Mucosa of stomach (tissue), 1 donor: Measurements from ENCODE around the gene PREPL.
"Not testable (repeated sequence)": the region's sequence is repeated elsewhere in the genome, so short reads cannot be mapped to it uniquely, and the experiment has no call there.

Experiments used
- H3K27me3 ChIP-seq: one replicate; pipeline ENCODE4 v1.7.0; 2013; ENCODE audit warnings: mild to moderate bottlenecking, low read length; ENCODE audit not compliant: control insufficient read depth, insufficient read depth
- H3K36me3 ChIP-seq: one replicate; pipeline ENCODE4 v1.7.0; 2013; ENCODE audit warnings: low read length; ENCODE audit not compliant: control insufficient read depth, insufficient read depth
- H3K4me1 ChIP-seq: one replicate; pipeline ENCODE4 v1.7.0; 2013; ENCODE audit warnings: mild to moderate bottlenecking, low read length; ENCODE audit not compliant: control insufficient read depth, insufficient read depth
- H3K4me3 ChIP-seq: one replicate; pipeline ENCODE4 v1.7.0; 2013; ENCODE audit warnings: low read length
- H3K9ac ChIP-seq: one replicate; pipeline ENCODE4 v1.7.0; 2013; ENCODE audit warnings: mild to moderate bottlenecking, low read length, moderate library complexity
- H3K9me3 ChIP-seq: one replicate; pipeline ENCODE4 v1.7.0; 2013; ENCODE audit warnings: mild to moderate bottlenecking, low read length, moderate library complexity; ENCODE audit not compliant: control insufficient read depth
- donor health status: Pancreatic carcinoma.

Gene PREPL

DNA sequence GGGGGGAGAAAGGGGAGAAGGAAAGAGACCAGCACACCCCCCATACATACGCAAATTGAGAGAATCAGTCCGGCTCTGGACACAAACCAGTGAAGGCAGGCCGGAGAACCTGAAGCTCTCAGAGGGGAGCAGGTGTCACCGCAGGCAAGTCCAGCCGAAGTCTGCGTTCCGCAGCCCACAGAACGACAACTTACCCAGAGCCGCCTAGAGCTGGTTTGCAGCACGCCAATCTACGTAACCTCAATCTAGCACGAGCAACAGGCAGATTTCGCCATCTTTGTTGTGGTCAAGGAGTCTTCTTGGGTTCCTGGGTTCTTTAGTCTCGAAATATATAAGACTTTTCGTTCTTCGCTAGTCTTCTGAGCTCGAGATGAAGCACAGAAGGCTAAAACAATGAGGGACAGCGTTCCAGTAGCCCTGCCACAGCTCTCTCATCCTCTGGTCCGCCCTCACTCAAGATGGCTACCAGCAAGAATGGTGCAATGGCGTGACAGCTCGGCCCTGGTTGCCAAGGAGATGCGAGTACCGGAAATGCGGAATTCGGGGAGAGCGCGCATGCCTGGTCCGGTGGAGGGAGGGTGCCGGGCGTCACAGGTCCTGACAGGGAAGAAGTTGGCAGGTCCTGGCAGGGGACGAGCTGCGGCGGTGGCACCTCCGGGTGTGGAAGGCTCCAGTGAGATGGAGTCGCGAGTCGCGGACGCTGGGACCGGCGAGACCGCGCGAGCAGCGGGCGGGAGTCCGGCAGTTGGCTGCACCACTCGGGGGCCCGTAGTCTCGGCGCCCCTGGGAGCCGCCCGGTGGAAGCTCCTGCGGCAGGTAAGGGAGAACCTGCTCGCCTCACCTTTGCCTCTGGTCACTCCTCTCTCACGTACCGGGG lies at the start of gene PREPL, which contains the start of gene CAMKMT:
Gene PREPL (minus strand): TSS at position 165 of the 877 bp plus-strand sequence. CDS start 15,152 bp downstream, outside the sequence.
Gene CAMKMT (plus strand): TSS at position 618 of the 877 bp plus-strand sequence.
- Histone ChIP-seq H3K4me1 (peaks cover 12% of the 10 kb centered on the region), H3K9ac (peak within 1 kb of the TSS; percentile 91), H3K4me3 (peak within 1 kb of the TSS; percentile 88), H3K9me3 (no peaks in the 10 kb centered on the region), H3K36me3 (no peaks in the 10 kb centered on the region), H3K27me3 (no peaks in the 10 kb centered on the region)

GRCh38 chr2:44398243-44398897 lies 37.1 kb upstream of the PREPL start:
- Histone ChIP-seq H3K4me3 (no peak overlapping the region), H3K9me3 (no peaks in the 10 kb centered on the region), H3K9ac (no peak overlapping the region), H3K27me3 (no peaks in the 10 kb centered on the region), H3K4me1 (no peaks in the 10 kb centered on the region), H3K36me3 (no peaks in the 10 kb centered on the region)

- no peaks in the 10 kb centered on the region for H3K36me3 ChIP-seq
- no peaks in the 10 kb centered on the region for H3K27me3 ChIP-seq
- no peak overlapping the region for H3K4me3 ChIP-seq
- H3K9ac ChIP-seq, result no peak overlapping the region
- no peaks in the 10 kb centered on the region for H3K9me3 ChIP-seq
- no peaks in the 10 kb centered on the region for H3K4me1 ChIP-seq
Measured at GRCh38 chr2:44397447-44398175, 36.3 kb upstream of the PREPL start.

GRCh38 chr2:44392338-44392943 lies 31.1 kb upstream of the PREPL start:
- Histone ChIP-seq H3K9ac (no peak overlapping the region), H3K4me3 (no peak overlapping the region), H3K27me3 (no peaks in the 10 kb centered on the region), H3K36me3 (no peaks in the 10 kb centered on the region), H3K4me1 (no peaks in the 10 kb centered on the region), H3K9me3 (no peaks in the 10 kb centered on the region)

- Histone ChIP-seq H3K4me3 (no peak overlapping the region), H3K4me1 (no peaks in the 10 kb centered on the region), H3K9me3 (no peaks in the 10 kb centered on the region), H3K36me3 (no peaks in the 10 kb centered on the region), H3K9ac (no peak overlapping the region), H3K27me3 (no peaks in the 10 kb centered on the region)
Measured at GRCh38 chr2:44389895-44390294, 28.6 kb upstream of the PREPL start.

DNA sequence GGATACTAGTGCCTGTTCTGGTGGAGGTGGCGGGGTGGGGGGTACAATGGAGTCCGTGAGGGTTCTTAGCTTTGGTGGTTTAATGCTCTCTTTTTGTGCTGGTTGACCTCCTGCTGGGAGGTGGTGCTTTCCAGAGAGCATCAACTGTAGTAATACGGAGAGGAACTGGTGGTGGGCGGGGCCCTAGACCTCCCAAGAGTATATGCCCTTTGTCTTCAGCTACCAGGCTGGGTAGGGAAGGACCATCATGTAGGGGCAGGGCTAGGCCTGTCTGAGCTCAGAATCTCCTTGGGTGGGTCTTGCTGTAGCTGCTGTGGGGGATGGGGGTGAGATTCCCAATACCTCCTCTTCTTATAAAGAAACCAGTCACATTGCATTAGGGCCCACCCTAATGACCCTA lies 27.6 kb upstream of the PREPL start:
- no peaks in the 10 kb centered on the region for H3K4me1 ChIP-seq
- H3K36me3 ChIP-seq, result no peaks in the 10 kb centered on the region
- no peaks in the 10 kb centered on the region for H3K9me3 ChIP-seq
- H3K4me3 ChIP-seq, result no peak overlapping the region
- no peaks in the 10 kb centered on the region for H3K27me3 ChIP-seq
- no peak overlapping the region for H3K9ac ChIP-seq

DNA sequence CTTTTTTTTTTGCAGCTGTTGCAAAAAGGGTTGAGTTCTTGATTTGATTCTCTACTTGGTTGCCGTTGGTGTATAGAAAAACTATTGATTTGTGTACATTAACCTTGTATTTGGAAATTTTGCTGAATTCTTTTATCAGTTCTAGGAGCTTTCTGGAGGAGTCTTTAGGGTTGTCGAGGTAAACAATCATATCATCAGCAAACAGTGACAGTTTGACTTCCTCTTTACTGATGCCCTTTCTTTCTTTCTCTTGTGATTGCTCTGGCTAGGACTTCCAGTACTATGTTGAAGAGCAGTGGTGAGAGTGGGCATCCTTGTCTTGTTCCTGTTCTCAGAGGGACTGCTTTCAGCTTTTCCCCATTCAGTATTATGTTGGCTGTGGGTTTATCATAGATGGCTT lies 23.9 kb upstream of the PREPL start:
- H3K4me3 ChIP-seq, H3K9ac ChIP-seq, H3K4me1 ChIP-seq, H3K27me3 ChIP-seq, H3K9me3 ChIP-seq, H3K36me3 ChIP-seq: not testable (repeated sequence)

- no peak overlapping the region for H3K4me3 ChIP-seq
- H3K9me3 ChIP-seq, result no peaks in the 10 kb centered on the region
- H3K27me3 ChIP-seq, result no peaks in the 10 kb centered on the region
- H3K9ac ChIP-seq, result no peak overlapping the region
- H3K4me1 ChIP-seq, result no peaks in the 10 kb centered on the region
- no peaks in the 10 kb centered on the region for H3K36me3 ChIP-seq
Measured at GRCh38 chr2:44377486-44377885, 16.2 kb upstream of the PREPL start.

GRCh38 chr2:44372246-44372645 lies 11.0 kb upstream of the PREPL start:
- Histone ChIP-seq H3K36me3 (no peaks in the 10 kb centered on the region), H3K9ac (no peak overlapping the region), H3K4me3 (no peak overlapping the region), H3K9me3 (no peaks in the 10 kb centered on the region), H3K27me3 (no peaks in the 10 kb centered on the region), H3K4me1 (no peaks in the 10 kb centered on the region)

- H3K27me3 ChIP-seq, result no peaks in the 10 kb centered on the region
- H3K4me3 ChIP-seq, result no peak overlapping the region
- no peak overlapping the region for H3K9ac ChIP-seq
- H3K9me3 ChIP-seq, result no peaks in the 10 kb centered on the region
- no peaks in the 10 kb centered on the region for H3K4me1 ChIP-seq
- H3K36me3 ChIP-seq, result no peaks in the 10 kb centered on the region
Measured at GRCh38 chr2:44371445-44371844, 10.2 kb upstream of the PREPL start.

- Histone ChIP-seq H3K27me3 (no peaks in the 10 kb centered on the region), H3K4me1 (no peaks in the 10 kb centered on the region), H3K9ac (no peak overlapping the region), H3K36me3 (no peaks in the 10 kb centered on the region), H3K4me3 (no peak overlapping the region), H3K9me3 (no peaks in the 10 kb centered on the region)
Measured at GRCh38 chr2:44369392-44369791, 8.1 kb upstream of the PREPL start.
